Colonic mucosa (tissue), 4 donors: ENCODE data around the gene LRRC8B. TPM values are rescaled to one million over a fixed set of nuclear protein-coding genes. Genes with fewer than 3 reads are reported as not detected.

Experiments used
- DNase-seq: peaks from one replicate; pipeline ENCODE4 v3.0.0-alpha.2; 2020
- H3K27ac ChIP-seq: fragments of 200-600 bp; one replicate; pipeline ENCODE4 v1.8.0; 2021
- H3K27me3 ChIP-seq: fragments of 200-600 bp; one replicate; pipeline ENCODE4 v1.8.0; 2021
- H3K36me3 ChIP-seq: fragments of 200-600 bp; one replicate; pipeline ENCODE4 v1.8.0; 2021
- H3K4me1 ChIP-seq: fragments of 200-600 bp; one replicate; pipeline ENCODE4 v1.8.0; 2021; ENCODE audit warnings: mild to moderate bottlenecking
- H3K4me3 ChIP-seq: fragments of 200-600 bp; one replicate; pipeline ENCODE4 v1.8.0; 2021
- H3K9ac ChIP-seq, 2 donors: one replicate each; pipeline ENCODE4 v1.7.0; 2013; ENCODE audit warnings: control low read depth in 2 of 2, low read depth in 2 of 2, low read length in 2 of 2
- H3K9me3 ChIP-seq: fragments of 200-600 bp; one replicate; pipeline ENCODE4 v1.8.0; 2021
- intact Hi-C: fragments of 100-400 bp; cut with DNase I; formaldehyde crosslinking; loops from one replicate; pipeline ENCODE4 v1.14.1; 2022
- total RNA-seq, 2 donors: library from RNA; stranded (reverse); fragmentation: NEBNext Ultra II Directional in 1 of 2; extraction: Animal tissue kit (Norgen Biotek cat#: 25700) in 1 of 2; gene quantifications; one replicate each; pipeline ENCODE4 v1.2.1, GENCODE V29; 2021
- TF ChIP-seq, protein P1 (sequence below): fragments of 200-600 bp; IDR thresholded peaks from one replicate; pipeline ENCODE4 v1.8.0; 2022; ENCODE audit warnings: antibody characterized with exemption, mild to moderate bottlenecking
- donor health status: healthy.
- donor health status: DM: no; HTN: no; CAD: no.
- donor health status: DM: no; HTN: no; CAD: no.

The LRRC8B gene
- 10 to 100 TPM; 14.4 to 15.0 TPM for total RNA-seq

DNA sequence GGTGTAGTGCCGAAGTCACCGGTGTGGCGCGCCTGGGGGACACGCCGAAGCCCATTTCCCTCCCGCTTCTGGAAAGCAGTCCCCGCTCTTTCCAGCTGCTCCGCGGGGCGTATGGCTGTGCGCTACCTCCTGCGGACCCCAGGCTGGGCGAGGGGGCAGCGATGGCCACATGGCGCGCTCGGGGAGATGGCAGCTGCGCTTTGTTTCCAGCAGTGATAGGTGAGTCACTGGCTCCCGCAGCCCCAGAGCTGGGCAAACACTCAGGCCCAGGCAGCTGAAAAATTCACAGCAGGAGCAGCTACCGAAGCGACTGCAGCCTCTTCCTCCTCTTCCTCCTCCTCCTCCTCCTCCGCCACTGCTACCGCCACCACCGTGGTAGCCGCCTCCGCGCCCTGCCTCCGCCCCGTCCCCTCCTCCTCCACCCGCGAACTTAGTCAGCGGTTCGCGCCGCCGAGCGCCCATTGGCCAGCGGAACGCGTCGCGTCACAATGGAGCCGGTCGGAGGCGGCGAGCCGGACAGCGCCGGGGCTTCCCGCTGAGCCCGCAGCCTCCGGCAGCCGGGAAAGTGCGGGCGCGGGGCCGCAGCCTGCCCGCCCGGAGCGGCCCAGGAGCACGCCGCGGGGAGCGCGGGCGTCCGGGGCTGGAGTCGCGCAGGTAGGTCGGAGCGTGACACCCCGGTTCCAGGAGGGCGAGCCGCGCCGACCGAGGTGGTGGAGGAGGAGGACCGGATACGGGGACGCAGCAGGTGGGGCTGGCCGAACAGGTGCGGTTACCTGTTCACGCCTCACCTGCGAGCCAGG lies at the start of gene LRRC8B:
TSS of gene LRRC8B (plus strand) at position 461 of the 800 bp plus-strand sequence. CDS start 57,822 bp downstream, outside the sequence.
- DNase-seq, result peak; percentile 95
- Histone ChIP-seq H3K27me3 (no peaks in the 10 kb centered on the region), H3K9ac (peak within 1 kb of the TSS; percentile 88 to 98), H3K27ac (peak within 1 kb of the TSS; percentile 98), H3K36me3 (no peaks in the 10 kb centered on the region), H3K4me1 (peaks cover 4% of the 10 kb centered on the region), H3K4me3 (peak within 1 kb of the TSS; percentile 94), H3K9me3 (no peaks in the 10 kb centered on the region)
- intact Hi-C loops, result loop anchor here (10.0 kb wide), 1 partner anchor 240 kb away; no protein-coding TSS in a partner anchor
- TF ChIP-seq, protein P1, sequence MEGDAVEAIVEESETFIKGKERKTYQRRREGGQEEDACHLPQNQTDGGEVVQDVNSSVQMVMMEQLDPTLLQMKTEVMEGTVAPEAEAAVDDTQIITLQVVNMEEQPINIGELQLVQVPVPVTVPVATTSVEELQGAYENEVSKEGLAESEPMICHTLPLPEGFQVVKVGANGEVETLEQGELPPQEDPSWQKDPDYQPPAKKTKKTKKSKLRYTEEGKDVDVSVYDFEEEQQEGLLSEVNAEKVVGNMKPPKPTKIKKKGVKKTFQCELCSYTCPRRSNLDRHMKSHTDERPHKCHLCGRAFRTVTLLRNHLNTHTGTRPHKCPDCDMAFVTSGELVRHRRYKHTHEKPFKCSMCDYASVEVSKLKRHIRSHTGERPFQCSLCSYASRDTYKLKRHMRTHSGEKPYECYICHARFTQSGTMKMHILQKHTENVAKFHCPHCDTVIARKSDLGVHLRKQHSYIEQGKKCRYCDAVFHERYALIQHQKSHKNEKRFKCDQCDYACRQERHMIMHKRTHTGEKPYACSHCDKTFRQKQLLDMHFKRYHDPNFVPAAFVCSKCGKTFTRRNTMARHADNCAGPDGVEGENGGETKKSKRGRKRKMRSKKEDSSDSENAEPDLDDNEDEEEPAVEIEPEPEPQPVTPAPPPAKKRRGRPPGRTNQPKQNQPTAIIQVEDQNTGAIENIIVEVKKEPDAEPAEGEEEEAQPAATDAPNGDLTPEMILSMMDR, result no peak

DNA sequence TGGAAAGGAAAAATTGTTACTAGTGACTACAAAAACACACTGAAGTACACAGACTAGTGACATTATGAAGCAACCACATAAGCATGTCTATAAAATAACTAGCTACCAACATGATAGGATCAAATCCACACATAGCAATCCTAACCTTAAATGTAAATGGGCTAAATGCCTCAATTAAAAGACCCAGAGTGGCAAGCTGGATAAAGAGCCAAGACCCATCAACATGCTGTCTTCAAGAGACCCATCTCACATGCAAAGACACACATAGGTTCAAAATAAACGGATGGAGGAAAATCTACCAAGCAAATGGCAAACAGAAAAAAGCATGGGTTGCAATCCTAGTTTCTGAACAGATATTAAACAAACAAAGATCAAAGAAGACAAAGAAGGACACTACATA lies 49.4 kb upstream of the LRRC8B start:
- no peaks in the 10 kb centered on the region for H3K36me3 ChIP-seq
- no peaks in the 10 kb centered on the region for H3K27me3 ChIP-seq
- H3K4me3 ChIP-seq, result no peak overlapping the region
- TF ChIP-seq, protein P1, result no peak
- intact Hi-C loops, result no loop called here
- no peak overlapping the region for H3K27ac ChIP-seq
- H3K4me1 ChIP-seq, result no peaks in the 10 kb centered on the region
- no peak for DNase-seq
- H3K9ac ChIP-seq, result no peak overlapping the region
- H3K9me3 ChIP-seq, result no peaks in the 10 kb centered on the region

DNA sequence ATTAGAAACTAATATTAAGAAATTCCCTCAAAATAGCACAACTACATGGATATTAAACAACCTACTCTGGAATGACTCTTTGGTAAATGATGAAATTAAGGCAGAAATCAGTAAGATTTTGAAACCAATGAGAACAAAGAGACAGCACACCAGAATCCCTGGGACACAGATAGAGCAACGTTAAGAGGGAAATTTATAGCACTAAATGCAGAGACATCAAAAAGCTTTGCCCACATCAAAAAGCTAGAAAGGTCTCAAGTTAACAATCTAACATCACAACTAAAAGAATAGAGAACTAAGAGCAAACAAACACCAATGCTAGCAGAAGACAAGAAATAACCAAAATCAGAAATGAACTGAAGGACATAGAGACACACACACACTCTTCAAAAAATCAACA lies 48.6 kb upstream of the LRRC8B start:
- Histone ChIP-seq H3K27me3 (no peaks in the 10 kb centered on the region), H3K9me3 (no peaks in the 10 kb centered on the region), H3K4me1 (no peaks in the 10 kb centered on the region), H3K27ac (no peak overlapping the region), H3K36me3 (no peaks in the 10 kb centered on the region), H3K9ac (no peak overlapping the region), H3K4me3 (no peak overlapping the region)
- intact Hi-C loops, result no loop called here
- TF ChIP-seq, protein P1, result no peak
- DNase-seq, result no peak

DNA sequence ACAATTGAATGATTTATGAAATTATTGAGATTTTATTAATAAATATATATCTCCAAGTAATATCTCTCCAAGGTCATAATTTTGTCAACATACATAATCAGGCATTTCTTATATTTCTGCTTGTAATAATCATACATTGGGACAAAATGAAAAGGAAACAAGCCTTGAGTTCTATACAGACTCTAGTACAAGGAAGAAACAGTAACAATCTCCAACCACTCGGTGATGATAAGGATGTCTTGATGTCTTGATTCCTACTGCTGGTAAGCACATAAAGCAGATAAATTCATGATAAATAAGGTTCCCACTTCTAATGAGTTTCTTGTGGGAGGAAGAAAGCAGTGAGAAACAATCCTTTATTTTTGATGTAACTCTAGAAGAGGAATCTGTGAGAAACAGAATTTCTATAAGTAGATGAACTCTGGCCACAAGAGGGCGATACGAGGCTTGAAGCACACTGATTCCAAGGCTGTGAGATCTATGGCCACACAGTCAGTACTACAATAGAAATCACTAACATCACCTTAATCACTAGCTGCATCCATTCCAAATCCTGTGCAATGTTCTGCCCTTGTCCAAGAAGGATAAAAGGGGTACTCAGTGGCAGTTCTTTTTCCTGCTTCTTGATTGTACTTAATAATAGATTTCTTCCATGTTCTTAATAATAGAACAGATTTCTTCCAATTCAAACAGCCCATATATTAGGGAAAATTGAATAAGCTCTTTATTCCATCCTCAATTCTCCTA lies 41.4 kb upstream of the LRRC8B start:
- Histone ChIP-seq H3K4me3 (no peak overlapping the region), H3K9ac (no peak overlapping the region), H3K9me3 (no peaks in the 10 kb centered on the region), H3K36me3 (no peaks in the 10 kb centered on the region), H3K4me1 (no peaks in the 10 kb centered on the region), H3K27me3 (no peaks in the 10 kb centered on the region), H3K27ac (no peak overlapping the region)
- intact Hi-C loops, result loop anchor here (2.0 kb wide), 2 partner anchors 116 to 280 kb away; no protein-coding TSS in a partner anchor
- DNase-seq, result peak; percentile 81
- TF ChIP-seq, protein P1, result peak; percentile 77

DNA sequence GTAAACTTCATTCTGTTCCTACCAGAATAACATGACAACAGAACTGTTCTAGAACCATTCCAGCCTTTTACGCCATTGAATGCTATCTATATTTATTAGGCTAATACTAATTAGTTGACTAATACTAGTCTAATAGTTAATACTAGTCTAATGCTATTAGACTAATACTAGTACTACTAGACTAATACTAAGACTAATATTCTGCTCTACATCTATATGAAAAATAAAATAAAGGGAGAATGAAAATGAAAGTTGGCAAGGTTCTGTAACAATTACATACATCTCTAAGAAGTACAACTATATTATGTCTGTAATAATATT lies 40.9 kb upstream of the LRRC8B start:
- Histone ChIP-seq H3K27ac (no peak overlapping the region), H3K4me1 (no peaks in the 10 kb centered on the region), H3K4me3 (no peak overlapping the region), H3K9ac (no peak overlapping the region), H3K9me3 (no peaks in the 10 kb centered on the region), H3K27me3 (no peaks in the 10 kb centered on the region), H3K36me3 (no peaks in the 10 kb centered on the region)
- intact Hi-C loops, result loop anchor here (2.0 kb wide), 2 partner anchors 115 to 279 kb away; no protein-coding TSS in a partner anchor
- no peak for DNase-seq
- TF ChIP-seq, protein P1, result no peak
